Adrenal gland (tissue), 12 donors: ENCODE data around the gene MAPK10. TPM values are rescaled to one million over a fixed set of nuclear protein-coding genes. Genes with fewer than 3 reads are reported as not detected.

Source experiments
- DNase-seq, 7 donors: peaks; one replicate each; pipeline ENCODE4 v3.0.0-alpha.2; 2019 to 2020
- H3K27ac ChIP-seq, 5 donors: fragments of 200-600 bp; sonication (generic) in 4 of 5; 1 replicate in 3 of 5; 2 replicates in 2 of 5; pipeline versions ENCODE4 v1.5.1 to v1.8.0; 2016 to 2020; ENCODE audit warnings: mild to moderate bottlenecking in 1 of 5
- H3K27me3 ChIP-seq: fragments of 200-600 bp; 2 replicates; pipeline ENCODE4 v1.8.0; 2021
- H3K36me3 ChIP-seq, 2 donors: fragments of 200-600 bp; replicated peaks in 1 of 2; 1 replicate in 1 of 2; 2 replicates in 1 of 2; pipeline versions ENCODE4 v1.5.1 to v1.8.0; 2018 to 2022
- H3K4me1 ChIP-seq, 2 donors: fragments of 200-600 bp; replicated peaks in 1 of 2; 1 replicate in 1 of 2; 2 replicates in 1 of 2; pipeline versions ENCODE4 v1.5.1 to v1.8.0; 2018 to 2021
- H3K4me3 ChIP-seq, 4 donors: fragments of 200-600 bp; sonication (generic) in 3 of 4; one replicate each; pipeline ENCODE4 v1.5.1; 2016 to 2018
- H3K9me3 ChIP-seq, 3 donors: fragments of 200-600 bp; sonication (generic) in 1 of 3; replicated peaks in 1 of 3; 1 replicate in 2 of 3; 2 replicates in 1 of 3; pipeline versions ENCODE4 v1.5.1 to v1.8.0; 2016 to 2021
- CTCF ChIP-seq, 6 experiments: fragments of 450-650 bp in 4 of 6; fragments of 200-600 bp in 2 of 6; sonication (generic) in 1 of 6; IDR thresholded peaks; 1 replicate in 5 of 6; 2 replicates in 1 of 6; pipeline versions ENCODE4 v1.5.1 to v1.8.0; 2016 to 2021; ENCODE audit warnings: antibody characterized with exemption in 6 of 6, mild to moderate bottlenecking in 2 of 6, moderate library complexity in 1 of 6
- POLR2A ChIP-seq, 2 donors: fragments of 450-650 bp; IDR thresholded peaks; one replicate each; pipeline ENCODE4 v1.6.1; 2017; ENCODE audit warnings: antibody characterized with exemption in 2 of 2, mild to moderate bottlenecking in 2 of 2, moderate library complexity in 1 of 2
- WGBS, 4 donors: extraction: QIAGEN DNeasy Blood & Tissue Kit in 2 of 4; methylation state at CpG; one replicate each; pipeline versions ENCODE4 v1.1.5 to v1.1.7; 2013 to 2017; 5-methylcytosine and 5-hydroxymethylcytosine counted together
- intact Hi-C, 2 donors: fragments of 100-400 bp; cut with DNase I; formaldehyde crosslinking; loops; one replicate each; pipeline versions ENCODE4 v1.14.1 to v1.15.0; 2022 to 2023
- polyA plus RNA-seq, 3 donors: library from polyadenylated mRNA; stranded (reverse); fragments of 200-250 nt in 2 of 3; fragments of 350-450 nt in 1 of 3; fragmentation: Illumina TruSeq in 1 of 3; extraction: RNeasy Lipid Tissue Mini Kit (QIAGEN cat#74804) in 1 of 3; gene quantifications; one replicate each; pipeline ENCODE4 v1.2.3, GENCODE V29; 2013 to 2014
- total RNA-seq, 9 donors: library from RNA; depleted of rRNA in 4 of 9; stranded (reverse); fragments of >200 nt in 4 of 9; fragments of 120-200 nt in 1 of 9; fragmentation: NEBNext Ultra II Directional in 1 of 9; extraction: Animal tissue kit (Norgen Biotek cat#: 25700) in 1 of 9; gene quantifications; one replicate each; pipeline versions ENCODE4 v1.1.0 to v1.2.4, GENCODE V29; 2013 to 2023
- donor health status: healthy with polysubstance abuse.
- donor health status: Bipolar disorder and iron deficiency.
- donor health status: DM: yes; HTN: yes; CAD: no.
- donor health status: DM: no; HTN: no; CAD: no.
- donor health status: DM: no; HTN: no; CAD: no.
- donor health status: DM: yes; HTN: yes; CAD: no.

The MAPK10 gene
- total and polyA plus RNA-seq, 12 donors, result 11.6 to 160 (median 42.1) TPM

GRCh38 chr4:86247906-86248305 is 111.9 kb downstream of the MAPK10 start:
- H3K27me3 ChIP-seq, result no peaks in the 10 kb centered on the region
- 90 to 98% (median 94%) methylated on average over 3 of the region's 3 CpGs for WGBS, 4 donors

GRCh38 chr4:86247320-86247719 is 112.5 kb downstream of the MAPK10 start:
- no peaks in the 10 kb centered on the region for H3K36me3 ChIP-seq
- H3K27me3 ChIP-seq, result no peaks in the 10 kb centered on the region
- H3K4me1 ChIP-seq, result no peaks in the 10 kb centered on the region
- no peak overlapping the region for H3K4me3 ChIP-seq
- 21 to 51% (median 23%) methylated on average over 1 of the region's 1 CpG for WGBS, 4 donors
- no peak overlapping the region for H3K27ac ChIP-seq
- TF ChIP-seq CTCF (IDR thresholded peaks at IDR 0.05) (no peak), POLR2A (IDR thresholded peaks at IDR 0.05) (no peak)
- no peak for DNase-seq
- no peaks in the 10 kb centered on the region for H3K9me3 ChIP-seq
- intact Hi-C loops, result no loop called here

More at GRCh38 chr4:86247906-86248305, 111.9 kb downstream of the MAPK10 start:
- Histone ChIP-seq H3K9me3 (no peaks in the 10 kb centered on the region), H3K27ac (no peak overlapping the region), H3K4me3 (no peak overlapping the region), H3K4me1 (no peaks in the 10 kb centered on the region), H3K36me3 (no peaks in the 10 kb centered on the region)
- intact Hi-C loops, result no loop called here
- no peak for DNase-seq
- no peak for TF ChIP-seq CTCF (IDR thresholded peaks at IDR 0.05)
- TF ChIP-seq POLR2A (IDR thresholded peaks at IDR 0.05), result no peak

- DNase-seq, result no peak
- H3K9me3 ChIP-seq, result no peaks in the 10 kb centered on the region
- no peaks in the 10 kb centered on the region for H3K27me3 ChIP-seq
- intact Hi-C loops, result no loop called here
- TF ChIP-seq CTCF (IDR thresholded peaks at IDR 0.05), result no peak
- no peak for TF ChIP-seq POLR2A (IDR thresholded peaks at IDR 0.05)
- no peak overlapping the region for H3K4me3 ChIP-seq
- no peak overlapping the region for H3K27ac ChIP-seq
- WGBS, 4 donors, result 86 to 89% (median 88%) methylated on average over 3 of the region's 3 CpGs
- no peaks in the 10 kb centered on the region for H3K36me3 ChIP-seq
- no peaks in the 10 kb centered on the region for H3K4me1 ChIP-seq
Observed at GRCh38 chr4:86243750-86244149, 116.1 kb downstream of the MAPK10 start.

- no peaks in the 10 kb centered on the region for H3K27me3 ChIP-seq
- no peaks in the 10 kb centered on the region for H3K36me3 ChIP-seq
- H3K4me3 ChIP-seq, result no peak overlapping the region
- TF ChIP-seq POLR2A (IDR thresholded peaks at IDR 0.05) (no peak), CTCF (IDR thresholded peaks at IDR 0.05) (no peak)
- no peaks in the 10 kb centered on the region for H3K9me3 ChIP-seq
- DNase-seq, result no peak
- WGBS, 4 donors, result 86 to 95% (median 91%) methylated on average over 6 to 14 of the region's 14 CpGs
- no peaks in the 10 kb centered on the region for H3K4me1 ChIP-seq
- intact Hi-C loops, result no loop called here
- H3K27ac ChIP-seq, result no peak overlapping the region
Observed at GRCh38 chr4:86242677-86243076, 117.2 kb downstream of the MAPK10 start.
